K562 treated with DMSO at 1 percent for 24 hours (cell line): ENCODE results near the gene NABP1. TPM values are rescaled to one million over a fixed set of nuclear protein-coding genes. Genes with fewer than 3 reads are reported as not detected.

Experiments
- total RNA-seq: library from RNA; unstranded; fragments of 300-600 nt; gene quantifications from 2 replicates; pipeline ENCODE4 v1.2.3, GENCODE V29; 2022; ENCODE audit warnings: low read depth; ENCODE audit not compliant: insufficient read depth

NABP1 gene
- 6.4 and 7.0 TPM in 2 replicates for total RNA-seq

GRCh38 chr2:191677646-191678436, at the start of gene NABP1:
NABP1 (plus strand) TSS chr2:191678136; CDS start chr2:191678615, 479 bp downstream.

Other genes with a start within 250 kb of the NABP1 start
- gene CAVIN2, start 169.0 kb downstream of the NABP1 start, total RNA-seq = 15.5 and 17.3 TPM in 2 replicates